ENCODE results near the gene UBE2C. TPM values are rescaled to one million over a fixed set of nuclear protein-coding genes. Genes with fewer than 3 reads are reported as not detected.

The UBE2C gene
- polyA plus RNA-seq, 1 donor from 2014 or later = 2.5 TPM

DNA sequence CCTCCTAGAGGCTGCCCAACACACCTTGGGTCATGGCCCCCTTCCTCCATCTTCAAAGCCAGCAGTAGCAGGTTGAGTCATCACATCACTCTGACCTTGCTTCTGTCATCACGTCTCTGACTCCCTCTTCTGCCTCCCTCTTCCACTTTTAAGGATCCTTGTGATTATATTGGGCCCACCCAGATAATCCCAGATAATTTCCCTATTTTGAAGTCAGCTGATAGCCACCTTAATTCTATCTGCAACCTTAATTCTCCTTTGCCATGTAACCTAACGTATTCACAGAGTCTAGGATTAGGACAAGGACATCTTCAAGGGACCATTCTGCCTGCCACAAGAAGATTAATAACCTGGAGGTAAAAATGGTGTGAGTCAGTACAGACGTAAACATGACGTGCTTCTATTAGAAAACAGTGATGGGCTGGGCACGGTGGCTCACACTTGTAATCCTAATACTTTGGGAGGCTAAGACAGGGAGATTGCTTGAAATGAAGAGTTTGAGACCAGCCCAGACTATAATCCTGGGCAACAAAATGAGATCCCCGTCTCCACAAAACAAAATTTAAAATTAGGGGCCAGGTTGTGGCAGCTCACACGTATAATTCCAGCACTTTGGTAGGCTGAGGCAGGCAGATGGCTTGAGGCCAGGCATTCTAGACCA is 48.2 kb downstream of the UBE2C start:
- no peak overlapping the region for H3K27ac ChIP-seq (ENCODE audit: low read length)
- no peaks in the 10 kb centered on the region for H3F3A ChIP-seq (ENCODE audit: insufficient read depth, low read length, poor library complexity, severe bottlenecking)
- H3K9me3 ChIP-seq (ENCODE audit: low read length) = no peaks in the 10 kb centered on the region
- no peaks in the 10 kb centered on the region for H3K9me2 ChIP-seq (ENCODE audit: insufficient read depth, low read length)
- no peak overlapping the region for H3K4me3 ChIP-seq (ENCODE audit: low read length)
- peaks cover 27% of the 10 kb centered on the region for H3K79me2 ChIP-seq (replicated peaks; ENCODE audit: insufficient read depth, low read length)
- H3K9ac ChIP-seq (ENCODE audit: low read length) = no peak overlapping the region
- H3K4me2 ChIP-seq (ENCODE audit: low read length) = no peak overlapping the region
- no peak overlapping the region for H2AFZ ChIP-seq (ENCODE audit: low read depth, low read length)
- no peak for TF ChIP-seq RAD21 (conservative IDR thresholded peaks at IDR 0.05)
- no peaks in the 10 kb centered on the region for H4K20me1 ChIP-seq (ENCODE audit: insufficient read depth)
- H3K27me3 ChIP-seq (ENCODE audit: insufficient read depth, low read depth, low read length) = no peaks in the 10 kb centered on the region
- H3K36me3 ChIP-seq (ENCODE audit: insufficient read depth, low read length) = no peaks in the 10 kb centered on the region

DNA sequence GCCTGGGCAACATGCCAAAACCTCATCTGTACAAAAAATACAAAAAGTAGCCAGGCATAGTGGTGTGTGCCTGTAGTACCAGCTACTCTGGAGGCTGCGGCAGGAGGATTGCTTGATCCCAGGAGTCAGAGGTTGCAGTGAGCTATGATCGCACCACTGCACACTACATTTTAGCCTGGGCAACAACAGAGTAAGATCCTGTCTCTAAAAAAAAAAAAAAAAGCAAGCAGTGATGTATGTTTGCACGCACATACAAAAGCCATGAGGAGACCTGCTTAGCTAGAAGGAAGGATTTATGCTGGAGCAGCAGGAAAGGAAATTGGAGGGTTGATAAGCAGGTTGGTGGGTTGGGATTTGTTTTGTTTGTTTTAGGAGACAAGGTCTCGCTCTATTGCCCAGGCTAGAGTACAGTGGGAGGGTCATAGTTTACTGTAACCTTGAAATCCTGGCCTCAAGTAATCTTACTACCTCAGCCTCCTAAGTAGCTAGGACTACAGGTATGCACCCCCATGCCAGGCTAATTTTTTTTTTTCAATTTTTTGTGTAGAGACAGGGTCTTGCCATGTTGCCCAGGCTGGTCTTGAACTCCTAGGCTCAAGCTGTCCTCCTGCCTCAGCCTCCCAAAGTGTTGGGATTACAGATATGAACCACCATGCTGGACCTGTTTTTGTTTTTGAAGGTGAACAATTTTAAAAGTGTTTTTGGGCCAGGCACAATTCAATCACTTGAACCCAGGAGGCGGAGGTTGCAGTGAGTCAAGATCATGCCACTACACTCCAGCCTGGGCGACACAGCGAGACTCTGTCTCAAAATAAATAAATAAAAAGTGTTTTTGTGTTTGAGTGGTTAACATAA is 49.0 kb downstream of the UBE2C start:
- H3F3A ChIP-seq (ENCODE audit: insufficient read depth, low read length, poor library complexity, severe bottlenecking) = no peaks in the 10 kb centered on the region
- H3K79me2 ChIP-seq (replicated peaks; ENCODE audit: insufficient read depth, low read length) = peaks cover 19% of the 10 kb centered on the region
- H3K4me2 ChIP-seq (ENCODE audit: low read length) = no peak overlapping the region
- H4K20me1 ChIP-seq (ENCODE audit: insufficient read depth) = no peaks in the 10 kb centered on the region
- no peaks in the 10 kb centered on the region for H3K9me3 ChIP-seq (ENCODE audit: low read length)
- H3K27ac ChIP-seq (ENCODE audit: low read length) = no peak overlapping the region
- H3K27me3 ChIP-seq (ENCODE audit: insufficient read depth, low read depth, low read length) = no peaks in the 10 kb centered on the region
- H2AFZ ChIP-seq (ENCODE audit: low read depth, low read length) = no peak overlapping the region
- H3K9me2 ChIP-seq (ENCODE audit: insufficient read depth, low read length) = no peaks in the 10 kb centered on the region
- H3K36me3 ChIP-seq (ENCODE audit: insufficient read depth, low read length) = no peaks in the 10 kb centered on the region
- no peak overlapping the region for H3K9ac ChIP-seq (ENCODE audit: low read length)
- TF ChIP-seq RAD21 (conservative IDR thresholded peaks at IDR 0.05) (no peak), REST (IDR thresholded peaks at IDR 0.05; ENCODE audit: borderline replicate concordance) (no peak), POLR2AphosphoS5 (IDR thresholded peaks at IDR 0.05) (no peak), EP300 (conservative IDR thresholded peaks at IDR 0.05; ENCODE audit: poor library complexity, severe bottlenecking) (no peak), SMC3 (conservative IDR thresholded peaks at IDR 0.05; ENCODE audit: poor library complexity) (no peak), TAF1 (IDR thresholded peaks at IDR 0.05; ENCODE audit: low read depth) (no peak), MXI1 (conservative IDR thresholded peaks at IDR 0.05; ENCODE audit: poor library complexity, severe bottlenecking) (no peak), EZH2 (IDR thresholded peaks at IDR 0.05; ENCODE audit: borderline replicate concordance, insufficient read depth, low read length, poor library complexity, severe bottlenecking) (no peak)
- TF ChIP-seq, protein P1, sequence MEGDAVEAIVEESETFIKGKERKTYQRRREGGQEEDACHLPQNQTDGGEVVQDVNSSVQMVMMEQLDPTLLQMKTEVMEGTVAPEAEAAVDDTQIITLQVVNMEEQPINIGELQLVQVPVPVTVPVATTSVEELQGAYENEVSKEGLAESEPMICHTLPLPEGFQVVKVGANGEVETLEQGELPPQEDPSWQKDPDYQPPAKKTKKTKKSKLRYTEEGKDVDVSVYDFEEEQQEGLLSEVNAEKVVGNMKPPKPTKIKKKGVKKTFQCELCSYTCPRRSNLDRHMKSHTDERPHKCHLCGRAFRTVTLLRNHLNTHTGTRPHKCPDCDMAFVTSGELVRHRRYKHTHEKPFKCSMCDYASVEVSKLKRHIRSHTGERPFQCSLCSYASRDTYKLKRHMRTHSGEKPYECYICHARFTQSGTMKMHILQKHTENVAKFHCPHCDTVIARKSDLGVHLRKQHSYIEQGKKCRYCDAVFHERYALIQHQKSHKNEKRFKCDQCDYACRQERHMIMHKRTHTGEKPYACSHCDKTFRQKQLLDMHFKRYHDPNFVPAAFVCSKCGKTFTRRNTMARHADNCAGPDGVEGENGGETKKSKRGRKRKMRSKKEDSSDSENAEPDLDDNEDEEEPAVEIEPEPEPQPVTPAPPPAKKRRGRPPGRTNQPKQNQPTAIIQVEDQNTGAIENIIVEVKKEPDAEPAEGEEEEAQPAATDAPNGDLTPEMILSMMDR (IDR thresholded peaks at IDR 0.05; ENCODE audit: poor library complexity, severe bottlenecking) = no peak
- no peak overlapping the region for H3K4me3 ChIP-seq (ENCODE audit: low read length)

Data from neural cell (in vitro differentiated cells).